H9 (cell line): ENCODE measurements around the gene SHB. TPM values are rescaled to one million over a fixed set of nuclear protein-coding genes. Genes with fewer than 3 reads are reported as not detected.

Source experiments
- DNase-seq: peaks from one replicate; pipeline ENCODE4 v3.0.0-alpha.2; 2017
- H2AFZ ChIP-seq: one replicate; pipeline ENCODE4 v1.6.1; 2013; ENCODE audit warnings: mild to moderate bottlenecking, low read length, control low read depth, moderate library complexity
- H2AK5ac ChIP-seq: 2 replicates; pipeline ENCODE4 v1.6.1; 2013; ENCODE audit warnings: low read length, control low read depth, mixed read lengths; ENCODE audit not compliant: insufficient read length
- H2BK120ac ChIP-seq: one replicate; pipeline ENCODE4 v1.6.1; 2013; ENCODE audit warnings: low read depth, mild to moderate bottlenecking, low read length, control low read depth, inconsistent platforms; ENCODE audit not compliant: poor library complexity, severe bottlenecking
- H2BK12ac ChIP-seq: 2 replicates; pipeline ENCODE4 v1.6.1; 2013; ENCODE audit warnings: low read length, control low read depth, mixed read lengths, low read depth; ENCODE audit not compliant: insufficient read length
- H2BK15ac ChIP-seq: 2 replicates; pipeline ENCODE4 v1.6.1; 2013; ENCODE audit warnings: low read depth, low read length, control low read depth
- H2BK20ac ChIP-seq: one replicate; pipeline ENCODE4 v1.6.1; 2013; ENCODE audit warnings: low read depth, mild to moderate bottlenecking, low read length, control low read depth, inconsistent platforms; ENCODE audit not compliant: poor library complexity, severe bottlenecking
- H2BK5ac ChIP-seq: 2 replicates; pipeline ENCODE4 v1.6.1; 2013; ENCODE audit warnings: low read length, control low read depth, mixed read lengths; ENCODE audit not compliant: insufficient read length
- H3K14ac ChIP-seq: 2 replicates; pipeline ENCODE4 v1.6.1; 2013; ENCODE audit warnings: low read length, control low read depth; ENCODE audit not compliant: insufficient read depth
- H3K18ac ChIP-seq: 2 replicates; pipeline ENCODE4 v1.6.1; 2013; ENCODE audit warnings: low read depth, mild to moderate bottlenecking, mixed read lengths, low read length, control low read depth; ENCODE audit not compliant: insufficient read length
- H3K23ac ChIP-seq: 2 replicates; pipeline ENCODE4 v1.6.1; 2013; ENCODE audit warnings: low read length, control low read depth, mixed read lengths, low read depth; ENCODE audit not compliant: insufficient read length
- H3K23me2 ChIP-seq: 2 replicates; pipeline ENCODE4 v1.6.1; 2013; ENCODE audit warnings: low read depth, mild to moderate bottlenecking, mixed read lengths, low read length, control low read depth; ENCODE audit not compliant: insufficient read length, poor library complexity, severe bottlenecking
- H3K27ac ChIP-seq: 2 replicates; pipeline ENCODE4 v1.5.1; 2013; ENCODE audit warnings: low read length, control low read depth, mixed read lengths, low read depth; ENCODE audit not compliant: insufficient read length
- H3K27me3 ChIP-seq: 2 replicates; pipeline ENCODE4 v1.6.1; 2013; ENCODE audit warnings: low read length, control low read depth, inconsistent platforms; ENCODE audit not compliant: insufficient read depth
- H3K4ac ChIP-seq: 2 replicates; pipeline ENCODE4 v1.6.1; 2013; ENCODE audit warnings: low read depth, mild to moderate bottlenecking, control low read depth, inconsistent platforms, low read length, moderate library complexity
- H3K4me1 ChIP-seq: 2 replicates; pipeline ENCODE4 v1.6.1; 2013; ENCODE audit warnings: low read length, control low read depth, inconsistent platforms; ENCODE audit not compliant: insufficient read depth
- H3K4me2 ChIP-seq: 2 replicates; pipeline ENCODE4 v1.6.1; 2013; ENCODE audit warnings: low read length, control low read depth, mixed read lengths; ENCODE audit not compliant: insufficient read length, insufficient read depth
- H3K56ac ChIP-seq: 2 replicates; pipeline ENCODE4 v1.6.1; 2013; ENCODE audit warnings: low read depth, mild to moderate bottlenecking, mixed read lengths, low read length, control low read depth; ENCODE audit not compliant: insufficient read length
- H3K79me1 ChIP-seq: 2 replicates; pipeline ENCODE4 v1.6.1; 2013; ENCODE audit warnings: low read depth, mild to moderate bottlenecking, moderate library complexity, low read length, control low read depth, inconsistent platforms; ENCODE audit not compliant: insufficient read depth, poor library complexity, severe bottlenecking
- H3K79me2 ChIP-seq: 2 replicates; pipeline ENCODE4 v1.6.1; 2013; ENCODE audit warnings: low read length, control low read depth, inconsistent platforms; ENCODE audit not compliant: insufficient read depth
- H3K9ac ChIP-seq: 2 replicates; pipeline ENCODE4 v1.6.1; 2013; ENCODE audit warnings: low read length, control low read depth, mixed read lengths; ENCODE audit not compliant: insufficient read length; ENCODE audit errors: extremely low read depth
- H3K9me3 ChIP-seq: one replicate; pipeline ENCODE4 v1.6.1; 2013; ENCODE audit warnings: low read depth, low read length, inconsistent platforms; ENCODE audit not compliant: control insufficient read depth
- H3T11ph ChIP-seq: one replicate; pipeline ENCODE4 v1.6.1; 2013; ENCODE audit warnings: mild to moderate bottlenecking, low read length, control low read depth, inconsistent platforms
- H4K20me1 ChIP-seq: one replicate; pipeline ENCODE4 v1.6.1; 2013; ENCODE audit not compliant: control insufficient read depth, insufficient read length, insufficient read depth
- H4K5ac ChIP-seq: 2 replicates; pipeline ENCODE4 v1.6.1; 2013; ENCODE audit warnings: low read depth, mild to moderate bottlenecking, mixed read lengths, low read length, control low read depth; ENCODE audit not compliant: insufficient read length
- H4K8ac ChIP-seq: replicated peaks from 2 replicates; pipeline ENCODE4 v1.6.1; 2013; ENCODE audit warnings: low read length, control low read depth, mixed read lengths, low read depth; ENCODE audit not compliant: insufficient read length
- H4K91ac ChIP-seq: 2 replicates; pipeline ENCODE4 v1.6.1; 2013; ENCODE audit warnings: low read depth, mild to moderate bottlenecking, moderate library complexity, mixed read lengths, low read length, control low read depth; ENCODE audit not compliant: insufficient read length
- H3K27ac Mint-ChIP-seq, 3 experiments: 2 replicates in 2 of 3; 3 replicates in 1 of 3; pipeline ENCODE4 v1.8.0; 2020 to 2021; ENCODE audit warnings: mixed read lengths in 3 of 3, mild to moderate bottlenecking in 1 of 3, moderate library complexity in 1 of 3
- H3K27me3 Mint-ChIP-seq: 2 replicates; pipeline ENCODE4 v1.8.0; 2021; ENCODE audit warnings: low read depth, mild to moderate bottlenecking, moderate library complexity, mixed read lengths
- H3K36me3 Mint-ChIP-seq, 3 experiments: 2 replicates in 2 of 3; 3 replicates in 1 of 3; pipeline ENCODE4 v1.8.0; 2020 to 2021; ENCODE audit warnings: low read depth in 3 of 3, mixed read lengths in 3 of 3; ENCODE audit not compliant: insufficient read depth in 1 of 3
- H3K4me1 Mint-ChIP-seq, 2 experiments: 2 replicates each; pipeline ENCODE4 v1.8.0; 2020; ENCODE audit warnings: mixed read lengths in 2 of 2
- H3K4me3 Mint-ChIP-seq, 2 experiments: 2 replicates in 1 of 2; 3 replicates in 1 of 2; pipeline ENCODE4 v1.8.0; 2020 to 2021; ENCODE audit warnings: mild to moderate bottlenecking in 2 of 2, mixed read lengths in 2 of 2, moderate library complexity in 1 of 2
- H3K9me3 Mint-ChIP-seq, 2 experiments: 2 replicates in 1 of 2; 3 replicates in 1 of 2; pipeline ENCODE4 v1.8.0; 2020; ENCODE audit warnings: mild to moderate bottlenecking in 2 of 2, mixed read lengths in 2 of 2, moderate library complexity in 1 of 2
- CTCF ChIP-seq: fragments of 200-600 bp; sonication (generic); conservative IDR thresholded peaks from 3 replicates; pipeline ENCODE4 v1.8.0; 2021; ENCODE audit warnings: antibody characterized with exemption, mild to moderate bottlenecking
- WGBS: extraction: QIAGEN DNeasy Blood & Tissue Kit; methylation state at CpG from one replicate; pipeline ENCODE4 v1.1.7; 2013; ENCODE audit warnings: missing lambda C conversion rate, low lambda C conversion rate, mixed read lengths; ENCODE audit not compliant: insufficient read length; ENCODE audit errors: extremely low coverage; 5-methylcytosine and 5-hydroxymethylcytosine counted together
- total RNA-seq: library from RNA; stranded (reverse); gene quantifications from 2 replicates; pipeline ENCODE4 v1.2.1, GENCODE V29; 2021

The SHB gene
- total RNA-seq, 1 experiment from 2014 or later = 14.6 TPM

DNA sequence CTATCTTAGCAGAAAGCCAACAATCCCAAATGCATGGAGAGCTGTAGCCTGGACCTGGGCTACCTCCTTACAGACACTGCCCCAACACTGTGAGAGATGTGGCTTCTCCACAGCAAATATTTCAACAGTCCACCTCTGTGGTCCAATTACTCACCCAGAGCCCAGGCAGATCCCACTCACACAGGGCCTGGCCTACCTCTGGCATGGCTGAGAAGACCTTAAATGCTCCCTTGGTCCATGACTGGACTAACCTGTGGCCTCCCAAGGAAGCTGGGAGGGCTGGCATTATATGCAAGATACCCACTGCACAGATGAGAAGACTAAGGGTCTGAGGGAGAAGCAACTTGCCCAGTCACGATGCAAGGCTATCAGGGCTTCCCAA lies 142.3 kb downstream of the SHB start:
- no peak overlapping the region for H3T11ph ChIP-seq
- no peak overlapping the region for H3K27ac ChIP-seq
- DNase-seq = no peak
- H3K79me2 ChIP-seq = no peaks in the 10 kb centered on the region
- no peak overlapping the region for H2BK20ac ChIP-seq
- no peak overlapping the region for H2BK12ac ChIP-seq
- H3K36me3 Mint-ChIP-seq = no peaks in the 10 kb centered on the region; a peak in 2 of 7 replicates
- H4K91ac ChIP-seq = no peak overlapping the region
- H2BK15ac ChIP-seq = no peak overlapping the region
- no peak overlapping the region for H3K18ac ChIP-seq
- no peaks in the 10 kb centered on the region for H4K20me1 ChIP-seq
- H3K27ac Mint-ChIP-seq = no peak overlapping the region; a peak in 1 of 7 replicates
- H3K4me1 Mint-ChIP-seq = peaks cover 41 to 47% of the 10 kb centered on the region in 2 experiments
- H3K9me3 Mint-ChIP-seq = no peaks in the 10 kb centered on the region
- no peak overlapping the region for H3K4me2 ChIP-seq
- H3K23me2 ChIP-seq = no peaks in the 10 kb centered on the region
- no peak overlapping the region for H3K14ac ChIP-seq
- no peaks in the 10 kb centered on the region for H3K79me1 ChIP-seq
- no peak overlapping the region for H2AK5ac ChIP-seq
- no peak overlapping the region for H3K4ac ChIP-seq
- no peak overlapping the region for H4K5ac ChIP-seq
- H3K27me3 Mint-ChIP-seq = no peaks in the 10 kb centered on the region; the same call in 1 of the 2 replicates
- no peak overlapping the region for H2BK5ac ChIP-seq
- H3K9ac ChIP-seq = no peak overlapping the region
- H4K8ac ChIP-seq = no peak overlapping the region
- no peaks in the 10 kb centered on the region for H3K9me3 ChIP-seq
- H3K4me1 ChIP-seq = no peaks in the 10 kb centered on the region
- TF ChIP-seq CTCF = no peak
- H2BK120ac ChIP-seq = no peak overlapping the region
- no peaks in the 10 kb centered on the region for H3K27me3 ChIP-seq
- H3K56ac ChIP-seq = no peak overlapping the region
- H3K4me3 Mint-ChIP-seq = no peak overlapping the region
- H2AFZ ChIP-seq = no peak overlapping the region
- no peak overlapping the region for H3K23ac ChIP-seq
- no CpG with 5 or more reads among the region's 1 CpG for WGBS
